Measurements from ENCODE around the gene MT1M.

MT1M gene

GRCh38 chr16:56608876-56609462 is 23.5 kb upstream of the MT1M start:
- peak overlapping the region; percentile 89 for H3K4me3 ChIP-seq (ENCODE audit: low read length)
- TF ChIP-seq CTCF (conservative IDR thresholded peaks at IDR 0.05; ENCODE audit: low read length), result no peak

GRCh38 chr16:56609463-56609921 is 23.0 kb upstream of the MT1M start:
- H3K4me3 ChIP-seq (ENCODE audit: low read length), result peak overlapping the region; percentile 89
- peak; percentile 86 for DNase-seq (ENCODE audit: low read depth)
- peak; percentile 40 for TF ChIP-seq CTCF (conservative IDR thresholded peaks at IDR 0.05; ENCODE audit: low read length)

More at GRCh38 chr16:56608876-56609462, 23.5 kb upstream of the MT1M start:
- DNase-seq (ENCODE audit: low read depth), result no peak

GRCh38 chr16:56610017-56610608 is 22.3 kb upstream of the MT1M start:
- peak; percentile 6; the same call in 1 of the 2 replicates for TF ChIP-seq CTCF (conservative IDR thresholded peaks at IDR 0.05; ENCODE audit: low read length)
- DNase-seq (ENCODE audit: low read depth), result peak; percentile 89
- H3K4me3 ChIP-seq (ENCODE audit: low read length), result peak overlapping the region; percentile 89

- no peak for TF ChIP-seq CTCF (conservative IDR thresholded peaks at IDR 0.05; ENCODE audit: low read length)
- peak; percentile 54 for DNase-seq (ENCODE audit: low read depth)
- H3K4me3 ChIP-seq (ENCODE audit: low read length), result peak overlapping the region; percentile 89; the same call in 1 of the 2 replicates
These were observed 21.8 kb upstream of the MT1M start for GRCh38 chr16:56610609-56611111.

- TF ChIP-seq CTCF (conservative IDR thresholded peaks at IDR 0.05; ENCODE audit: low read length), result no peak
- no peak overlapping the region for H3K4me3 ChIP-seq (ENCODE audit: low read length)
- DNase-seq (ENCODE audit: low read depth), result peak; percentile 55
These were observed 21.1 kb upstream of the MT1M start for GRCh38 chr16:56611281-56611833.

GRCh38 chr16:56613706-56614105 is 18.8 kb upstream of the MT1M start:
- TF ChIP-seq CTCF (conservative IDR thresholded peaks at IDR 0.05; ENCODE audit: low read length), result no peak
- DNase-seq (ENCODE audit: low read depth), result no peak
- H3K4me3 ChIP-seq (ENCODE audit: low read length), result no peak overlapping the region

Data from AG10803 (cell line).